Kidney epithelial cell (primary cell): ENCODE measurements around the gene IQSEC3. TPM values are rescaled to one million over a fixed set of nuclear protein-coding genes. Genes with fewer than 3 reads are reported as not detected.

Experiments used
- DNase-seq: peaks from one replicate; pipeline ENCODE4 v3.0.0-alpha.2; 2010; ENCODE audit warnings: low read depth
- H3K27me3 ChIP-seq: 2 replicates; pipeline ENCODE4 v1.6.0; 2011; ENCODE audit warnings: low read length; ENCODE audit not compliant: control insufficient read depth, insufficient read depth
- H3K36me3 ChIP-seq: 2 replicates; pipeline ENCODE4 v1.5.1; 2011; ENCODE audit warnings: low read length; ENCODE audit not compliant: control insufficient read depth, insufficient read depth
- H3K4me3 ChIP-seq: 2 replicates; pipeline ENCODE4 v1.5.1; 2011; ENCODE audit warnings: low read depth, mild to moderate bottlenecking, control low read depth, low read length
- CTCF ChIP-seq: IDR thresholded peaks from 2 replicates; pipeline ENCODE4 v1.5.1; 2011; ENCODE audit warnings: mild to moderate bottlenecking, moderate library complexity, low read length, control low read depth, inconsistent platforms; ENCODE audit not compliant: insufficient read depth, poor library complexity, severe bottlenecking
- total RNA-seq: library from RNA; depleted of rRNA; stranded (reverse); fragments of >200 nt; gene quantifications from 2 replicates; pipeline ENCODE4 v1.2.3, GENCODE V29; 2015

Gene IQSEC3
- total RNA-seq, 1 donor from 2014 or later, result 1.0 TPM

- DNase-seq, result no peak
- Histone ChIP-seq H3K36me3 (no peaks in the 10 kb centered on the region), H3K27me3 (peaks cover 19% of the 10 kb centered on the region), H3K4me3 (no peak overlapping the region)
- no peak for TF ChIP-seq CTCF
These were observed 85.9 kb downstream of the IQSEC3 start for GRCh38 chr12:152440-152839.

- Histone ChIP-seq H3K27me3 (peaks cover 19% of the 10 kb centered on the region), H3K36me3 (no peaks in the 10 kb centered on the region), H3K4me3 (no peak overlapping the region)
- peak; percentile 98 for TF ChIP-seq CTCF
- peak; percentile 14 for DNase-seq
These were observed 86.6 kb downstream of the IQSEC3 start for GRCh38 chr12:153080-153746.

GRCh38 chr12:154058-154457 is 87.5 kb downstream of the IQSEC3 start:
- H3K4me3 ChIP-seq, result no peak overlapping the region
- DNase-seq, result no peak
- peaks cover 18% of the 10 kb centered on the region for H3K27me3 ChIP-seq
- no peak for TF ChIP-seq CTCF
- H3K36me3 ChIP-seq, result no peaks in the 10 kb centered on the region

GRCh38 chr12:155006-155405 is 88.4 kb downstream of the IQSEC3 start:
- no peaks in the 10 kb centered on the region for H3K36me3 ChIP-seq
- H3K4me3 ChIP-seq, result no peak overlapping the region
- peaks cover 13% of the 10 kb centered on the region for H3K27me3 ChIP-seq
- TF ChIP-seq CTCF, result no peak
- no peak for DNase-seq

GRCh38 chr12:155646-156045 is 89.1 kb downstream of the IQSEC3 start:
- DNase-seq, result no peak
- no peak for TF ChIP-seq CTCF
- H3K36me3 ChIP-seq, result no peaks in the 10 kb centered on the region

GRCh38 chr12:156945-157344 is 90.4 kb downstream of the IQSEC3 start:
- peaks cover 10% of the 10 kb centered on the region for H3K27me3 ChIP-seq
- H3K36me3 ChIP-seq, result no peaks in the 10 kb centered on the region
- no peak overlapping the region for H3K4me3 ChIP-seq
- no peak for TF ChIP-seq CTCF
- no peak for DNase-seq

More at GRCh38 chr12:155646-156045, 89.1 kb downstream of the IQSEC3 start:
- Histone ChIP-seq H3K4me3 (no peak overlapping the region), H3K27me3 (peaks cover 10% of the 10 kb centered on the region)
